ENCODE measurements around the gene COL7A1. TPM values are rescaled to one million over a fixed set of nuclear protein-coding genes. Genes with fewer than 3 reads are reported as not detected.

COL7A1 gene
- total and polyA plus RNA-seq, 2 of the 13 experiments (the other 11 are each of a cell fraction or from before 2014, with no cell fraction given): 2.7 to 11.7 TPM

- TF ChIP-seq RAD51 (IDR thresholded peaks at IDR 0.05; ENCODE audit: borderline replicate concordance) (no peak), ATF4 (CRISPR knock-in tag; IDR thresholded peaks at IDR 0.05) (peak in 1 of 2 experiments; percentile 67; a peak in 2 of 4 replicates), MIER3 (CRISPR knock-in tag; IDR thresholded peaks at IDR 0.05; ENCODE audit: borderline replicate concordance) (no peak), MAFK (conservative IDR thresholded peaks at IDR 0.05 in 1 of 2, IDR thresholded peaks at IDR 0.05 in 1 of 2; ENCODE audit: low read length in 2 of 2) (no peak), ZNF687 (CRISPR knock-in tag; IDR thresholded peaks at IDR 0.05) (peak; percentile 93), ZFP36L2 (CRISPR knock-in tag; IDR thresholded peaks at IDR 0.05) (no peak; the same call in 1 of the 2 replicates), RORA (CRISPR knock-in tag; IDR thresholded peaks at IDR 0.05) (no peak), ZBTB10 (CRISPR knock-in tag; IDR thresholded peaks at IDR 0.05; ENCODE audit: borderline replicate concordance) (0 out of 2 replicates have a peak, but pooled peaks have one; percentile 41), ARID4A (CRISPR knock-in tag; IDR thresholded peaks at IDR 0.05; ENCODE audit: borderline replicate concordance) (peak; percentile 96), TOPORS (CRISPR knock-in tag; IDR thresholded peaks at IDR 0.05) (no peak; the same call in 1 of the 2 replicates), RXRB (CRISPR knock-in tag; IDR thresholded peaks at IDR 0.05; ENCODE audit: borderline replicate concordance) (peak; percentile 53), ZFX (CRISPR knock-in tag; IDR thresholded peaks at IDR 0.05; ENCODE audit: low read depth) (peak; percentile 92), ATF3 (CRISPR knock-in tag; IDR thresholded peaks at IDR 0.05) (0 out of 2 replicates have a peak, but pooled peaks have one; percentile 10), ZNF766 (CRISPR knock-in tag; IDR thresholded peaks at IDR 0.05; ENCODE audit: borderline replicate concordance) (peak; percentile 43; the same call in 1 of the 2 replicates), ZNF451 (CRISPR knock-in tag; IDR thresholded peaks at IDR 0.05) (peak; percentile 91)
Measured at GRCh38 chr3:48635222-48636021, 40.3 kb upstream of the COL7A1 start, which contains the start of gene SLC26A6 (continued).

Measured in HepG2 (cell line).